NCI-H2029 treated with DMSO at 0.1 percent for 48 hours (cell line): ENCODE results near the gene CCNG1.
"Not testable (repeated sequence)": the region's sequence is repeated elsewhere in the genome, so short reads cannot be mapped to it uniquely, and the experiment has no call there.

Experiments used
- DNase-seq: peaks from one replicate; lab custom pipeline; 2025; lab: John Stamatoyannopoulos, UW

Gene CCNG1

GRCh38 chr5:163444526-163444925 lies 7.1 kb downstream of the CCNG1 start:
- no peak for DNase-seq

- no peak for DNase-seq
Measured at GRCh38 chr5:163445345-163445744, 8.0 kb downstream of the CCNG1 start.

- no peak for DNase-seq
Measured at GRCh38 chr5:163447191-163447590, 9.8 kb downstream of the CCNG1 start.

- no peak for DNase-seq
Measured at GRCh38 chr5:163447875-163448274, 10.5 kb downstream of the CCNG1 start.

- DNase-seq: no peak
Measured at GRCh38 chr5:163448491-163448890, 11.1 kb downstream of the CCNG1 start.

- no peak for DNase-seq
Measured at GRCh38 chr5:163451489-163451888, 14.1 kb downstream of the CCNG1 start.

GRCh38 chr5:163453705-163454104 lies 16.3 kb downstream of the CCNG1 start:
- DNase-seq: no peak

GRCh38 chr5:163455406-163455805 lies 18.0 kb downstream of the CCNG1 start:
- DNase-seq: not testable (repeated sequence)

- DNase-seq: no peak
Measured at GRCh38 chr5:163456029-163456589, 18.7 kb downstream of the CCNG1 start.

- DNase-seq: no peak
Measured at GRCh38 chr5:163456840-163457239, 19.4 kb downstream of the CCNG1 start.

- DNase-seq: peak; percentile 48
Measured at GRCh38 chr5:163458778-163459385, 21.5 kb downstream of the CCNG1 start.

GRCh38 chr5:163459462-163459818 lies 22.0 kb downstream of the CCNG1 start:
- peak; percentile 49 for DNase-seq

- DNase-seq: peak; percentile 96
Measured at GRCh38 chr5:163459819-163460561, 22.6 kb downstream of the CCNG1 start, which contains the start of gene NUDCD2. NUDCD2 (minus strand) TSS chr5:163460102; CDS start chr5:163460050, 52 bp downstream.

- DNase-seq: peak; percentile 62
Measured at GRCh38 chr5:163460562-163461171, 23.3 kb downstream of the CCNG1 start, which contains the start of gene HMMR. HMMR (plus strand) TSS chr5:163460632; CDS start chr5:163460693, 61 bp downstream.

- no peak for DNase-seq
Measured at GRCh38 chr5:163463063-163463435, 25.7 kb downstream of the CCNG1 start.

GRCh38 chr5:163467682-163468081 lies 30.3 kb downstream of the CCNG1 start:
- no peak for DNase-seq

- DNase-seq: no peak
Measured at GRCh38 chr5:163473635-163474243, 36.3 kb downstream of the CCNG1 start.

GRCh38 chr5:163475411-163475810 lies 38.0 kb downstream of the CCNG1 start:
- DNase-seq: no peak

GRCh38 chr5:163478126-163478981 lies 41.0 kb downstream of the CCNG1 start:
- no peak for DNase-seq

- no peak for DNase-seq
Measured at GRCh38 chr5:163478982-163479271, 41.5 kb downstream of the CCNG1 start.

- DNase-seq: no peak
Measured at GRCh38 chr5:163489055-163489744, 51.8 kb downstream of the CCNG1 start.
